Hematopoietic multipotent progenitor cell treated with erythropoietin and hydrocortisone succinate and interleukin-3 and kit ligand, for 8 days (in vitro differentiated cells): ENCODE measurements around the gene NTNG1.

Experiments
- DNase-seq: peaks from one replicate; pipeline ENCODE4 v3.0.0-alpha.2; 2015

The NTNG1 gene

DNA sequence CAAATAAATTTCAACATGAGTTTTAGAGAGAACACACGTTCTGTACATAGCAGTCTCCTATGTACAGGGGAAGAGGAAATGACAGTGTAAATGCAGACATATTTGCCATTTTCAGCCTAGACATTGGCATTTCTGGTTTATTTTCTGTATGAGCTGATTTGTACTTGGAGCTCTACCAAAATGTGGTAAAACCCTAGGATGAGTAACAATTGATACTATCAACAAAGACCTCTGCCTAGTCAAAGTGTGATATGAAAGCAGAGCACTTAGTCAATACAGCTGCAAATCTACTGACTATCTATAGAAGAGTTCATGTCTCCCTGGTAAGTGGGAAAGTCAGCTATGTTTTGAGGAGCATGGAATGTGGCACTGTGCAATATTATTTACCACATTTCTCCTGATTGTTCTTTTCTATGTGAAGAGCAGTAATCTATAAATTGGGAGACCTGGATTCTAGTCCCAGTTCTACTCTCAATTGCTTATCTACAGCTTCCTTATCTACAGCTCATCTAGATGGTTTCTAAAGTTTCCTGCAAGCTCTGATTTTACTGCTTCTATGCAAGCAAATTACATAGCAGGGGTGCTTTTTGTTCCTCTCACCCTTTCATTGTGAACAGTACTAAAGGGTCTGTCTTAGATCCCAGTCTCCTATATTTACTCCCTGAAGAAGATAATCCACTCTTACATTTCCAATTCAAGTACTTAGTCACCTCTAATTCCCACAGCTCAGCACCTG is 334.2 kb downstream of the NTNG1 start:
- DNase-seq: no peak

DNA sequence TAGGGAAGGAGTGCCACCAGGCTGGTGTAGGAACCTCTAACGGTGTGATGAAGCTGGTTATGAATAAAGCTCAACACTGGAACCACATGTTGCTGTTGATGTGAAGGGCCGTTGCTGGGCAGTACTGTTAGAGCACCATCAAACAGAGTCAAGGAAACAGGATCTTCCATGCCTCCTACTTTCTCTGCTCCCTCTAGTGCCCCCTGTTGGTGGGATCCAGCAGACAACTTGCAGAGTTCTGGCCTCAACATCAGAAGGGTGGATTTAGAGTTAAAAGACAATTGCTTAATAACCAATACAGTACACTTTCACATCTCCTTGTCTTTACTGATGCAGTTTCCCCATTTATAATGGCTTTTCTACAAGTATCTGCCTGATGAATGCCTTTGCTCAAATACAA is 336.4 kb downstream of the NTNG1 start:
- DNase-seq: peak; percentile 9

- DNase-seq: no peak
These were observed 339.1 kb downstream of the NTNG1 start for GRCh38 chr1:107479865-107480350.

- no peak for DNase-seq
These were observed 339.9 kb downstream of the NTNG1 start for GRCh38 chr1:107480548-107481415.

DNA sequence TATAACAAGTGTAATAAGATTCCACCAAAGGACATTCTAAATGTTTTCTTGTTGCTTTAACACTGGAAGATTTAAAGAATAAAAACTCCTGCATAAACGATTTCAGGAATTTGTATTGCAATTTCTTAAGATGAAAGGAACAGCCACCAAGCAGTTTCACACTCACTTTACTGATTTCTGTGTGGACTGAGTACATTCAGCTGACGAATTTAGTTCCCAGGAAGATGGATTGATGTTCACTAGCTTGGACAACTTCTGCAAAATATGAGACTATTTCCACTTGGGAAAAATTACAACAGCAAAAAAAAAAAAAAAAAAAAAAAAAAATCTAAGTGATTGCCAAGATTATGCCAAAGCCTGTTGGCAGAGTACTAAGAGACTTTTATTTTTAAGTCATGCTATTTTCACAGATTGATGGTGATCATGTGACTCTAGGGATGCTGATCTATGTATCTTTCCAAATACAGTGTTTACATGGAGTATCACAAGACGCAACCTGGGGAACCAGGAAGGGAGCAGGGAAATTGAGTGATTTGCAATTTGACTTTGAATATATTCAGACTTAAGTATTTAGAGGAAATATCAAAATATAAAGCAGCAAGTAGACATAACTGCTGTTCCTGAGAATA is 341.0 kb downstream of the NTNG1 start:
- no peak for DNase-seq

- DNase-seq: no peak
These were observed 343.1 kb downstream of the NTNG1 start for GRCh38 chr1:107483949-107484348.

- no peak for DNase-seq
These were observed 345.5 kb downstream of the NTNG1 start for GRCh38 chr1:107486349-107486748.

- DNase-seq: no peak
These were observed 346.7 kb downstream of the NTNG1 start for GRCh38 chr1:107487506-107487905.

GRCh38 chr1:107491582-107491981 is 350.7 kb downstream of the NTNG1 start:
- DNase-seq: no peak

- no peak for DNase-seq
These were observed 352.4 kb downstream of the NTNG1 start for GRCh38 chr1:107493111-107493716.

DNA sequence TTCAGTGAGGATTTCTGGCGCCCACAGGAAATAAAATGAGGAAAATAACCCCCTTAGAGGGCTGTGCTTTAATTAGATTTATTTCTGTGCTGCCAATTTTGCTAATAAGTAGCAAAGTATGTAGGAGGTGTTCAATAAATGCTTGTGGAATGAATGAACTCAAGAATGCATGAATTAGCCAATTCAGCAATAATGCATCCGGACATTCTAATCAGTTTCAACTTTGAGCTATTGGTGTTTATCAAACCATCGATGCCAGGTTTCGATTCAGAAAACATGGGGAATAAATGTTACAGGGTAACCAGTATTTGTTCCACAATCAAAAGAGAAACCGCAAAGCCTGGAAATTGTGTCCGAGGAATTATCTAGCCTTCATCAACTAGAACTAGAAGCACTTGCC is 353.2 kb downstream of the NTNG1 start:
- no peak for DNase-seq

- DNase-seq: no peak
These were observed 355.2 kb downstream of the NTNG1 start for GRCh38 chr1:107496002-107496401.

- DNase-seq: no peak
These were observed 358.4 kb downstream of the NTNG1 start for GRCh38 chr1:107499139-107499744.

DNA sequence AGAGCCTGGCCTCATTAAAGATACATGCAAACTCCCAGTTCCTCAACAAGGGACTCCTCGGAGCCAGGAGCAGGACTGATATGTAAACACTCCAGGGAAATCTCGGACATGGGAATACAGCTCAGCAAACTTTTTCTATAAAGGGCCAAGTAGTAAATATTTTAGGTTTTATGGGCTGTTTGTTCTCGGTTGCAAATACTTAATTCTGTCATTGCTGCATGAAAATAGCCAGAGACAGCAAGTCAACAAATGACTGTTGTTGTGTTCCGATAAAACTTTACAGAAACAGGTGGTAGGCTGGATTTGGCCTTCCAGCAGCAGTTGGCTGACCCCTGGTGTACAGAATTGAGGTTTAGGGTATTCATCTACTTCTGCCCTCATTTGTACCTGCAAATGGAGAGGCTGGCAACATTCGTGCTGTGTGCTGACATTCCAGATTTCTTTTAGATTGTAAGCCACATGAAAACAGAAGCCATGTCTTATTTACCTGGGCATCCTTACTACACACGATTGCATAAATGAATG is 360.3 kb downstream of the NTNG1 start:
- no peak for DNase-seq

- DNase-seq: no peak
These were observed 369.5 kb downstream of the NTNG1 start for GRCh38 chr1:107510347-107510746.

- DNase-seq: no peak
These were observed 372.0 kb downstream of the NTNG1 start for GRCh38 chr1:107512836-107513235.

GRCh38 chr1:107514841-107515240 is 374.0 kb downstream of the NTNG1 start:
- no peak for DNase-seq

GRCh38 chr1:107515702-107516101 is 374.9 kb downstream of the NTNG1 start:
- DNase-seq: no peak

GRCh38 chr1:107523061-107523460 is 382.2 kb downstream of the NTNG1 start:
- DNase-seq: no peak

- no peak for DNase-seq
These were observed 382.9 kb downstream of the NTNG1 start for GRCh38 chr1:107523736-107524135.

- no peak for DNase-seq
These were observed 383.5 kb downstream of the NTNG1 start for GRCh38 chr1:107524301-107524700.

DNA sequence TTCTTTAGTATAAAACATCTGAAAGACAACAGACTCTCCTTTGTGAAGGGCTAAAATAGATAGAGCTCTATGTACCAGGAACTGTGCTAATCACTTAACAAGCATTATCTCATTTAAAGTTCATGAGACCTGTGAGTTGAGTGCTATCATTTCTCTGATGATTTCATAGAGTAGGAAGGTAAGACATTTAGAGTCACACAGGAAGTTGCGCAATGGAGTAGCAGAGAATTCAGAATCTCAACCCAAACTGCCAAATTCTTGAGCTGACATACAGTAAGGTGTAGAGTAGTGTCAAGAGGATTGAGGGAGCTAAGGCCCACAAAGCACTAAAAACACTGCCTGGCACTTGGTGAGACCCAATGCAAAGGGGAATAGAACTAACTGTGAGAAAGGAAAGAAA is 384.3 kb downstream of the NTNG1 start:
- no peak for DNase-seq
